Hematopoietic multipotent progenitor cell treated with erythropoietin and hydrocortisone succinate and interleukin-3 and kit ligand, for 6 days (in vitro differentiated cells): Measurements from ENCODE around the gene ZNF223.

Experiments used
- DNase-seq: peaks from one replicate; pipeline ENCODE4 v3.0.0-alpha.2; 2015

The ZNF223 gene

GRCh38 chr19:44051650-44052402 is at the start of gene ZNF223:
Gene ZNF223 (plus strand): TSS chr19:44052036. CDS start chr19:44055177, 3,141 bp downstream.
- peak; percentile 96 for DNase-seq

- DNase-seq: peak; percentile 24
These were observed 49.6 kb upstream of the ZNF223 start for GRCh38 chr19:44002212-44002565.

- peak; percentile 99 for DNase-seq
These were observed 49.0 kb upstream of the ZNF223 start, which contains the start of gene ZNF230 for GRCh38 chr19:44002566-44003460. Gene ZNF230 (plus strand): TSS chr19:44002957. CDS start chr19:44007079, 4,122 bp downstream.

GRCh38 chr19:44003461-44004009 is 48.3 kb upstream of the ZNF223 start:
- peak; percentile 54 for DNase-seq

- peak; percentile 61 for DNase-seq
These were observed 45.9 kb upstream of the ZNF223 start for GRCh38 chr19:44005973-44006372.

- DNase-seq: no peak
These were observed 44.4 kb upstream of the ZNF223 start for GRCh38 chr19:44007473-44007872.

- no peak for DNase-seq
These were observed 41.4 kb upstream of the ZNF223 start for GRCh38 chr19:44010468-44010867.

DNA sequence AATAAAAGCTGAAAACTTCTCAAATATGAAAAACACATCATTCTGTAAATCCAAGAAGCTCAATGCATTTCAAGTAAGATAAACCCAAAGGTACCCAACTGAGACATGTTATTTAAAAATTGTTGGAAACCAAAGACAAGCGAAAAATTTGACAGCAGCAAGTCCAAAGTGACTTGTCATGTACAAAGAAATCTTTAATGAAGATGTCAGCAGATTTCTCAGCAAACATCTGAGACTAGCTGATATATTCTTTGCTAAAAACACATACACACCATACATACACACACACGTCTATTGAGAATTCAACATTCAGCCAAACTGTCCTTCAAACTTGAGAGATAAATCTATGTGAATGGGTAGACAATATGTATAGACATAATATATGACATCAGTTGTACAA is 32.3 kb upstream of the ZNF223 start:
- DNase-seq: no peak

- DNase-seq: no peak
These were observed 30.6 kb upstream of the ZNF223 start for GRCh38 chr19:44021221-44021620.

- no peak for DNase-seq
These were observed 27.0 kb upstream of the ZNF223 start for GRCh38 chr19:44024900-44025216.

GRCh38 chr19:44025217-44025936 is 26.5 kb upstream of the ZNF223 start, which contains the start of gene ZNF222:
Gene ZNF222 (plus strand): TSS chr19:44025379. CDS start chr19:44025437, 58 bp downstream.
- DNase-seq: peak; percentile 96

DNA sequence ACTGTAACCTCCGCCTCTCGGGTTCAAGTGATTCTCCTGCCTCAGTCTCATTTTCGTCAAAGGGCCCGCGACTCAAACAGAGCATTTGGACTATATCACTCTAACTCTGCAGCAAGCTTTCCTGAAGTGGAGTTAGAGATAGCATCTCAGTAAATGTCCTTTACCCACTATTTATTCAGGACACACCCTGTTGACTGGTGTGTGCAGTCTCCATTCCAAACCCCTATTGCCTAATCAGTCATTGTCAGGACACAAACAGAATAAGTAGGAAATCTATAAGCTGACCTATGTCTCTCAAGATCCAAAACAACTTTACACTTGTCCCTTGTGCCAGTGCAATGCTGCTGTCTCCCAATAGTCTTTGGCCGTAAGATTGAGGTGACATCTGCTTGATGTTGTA is 25.2 kb upstream of the ZNF223 start:
- DNase-seq: no peak

- DNase-seq: no peak
These were observed 19.7 kb upstream of the ZNF223 start for GRCh38 chr19:44032001-44032610.

DNA sequence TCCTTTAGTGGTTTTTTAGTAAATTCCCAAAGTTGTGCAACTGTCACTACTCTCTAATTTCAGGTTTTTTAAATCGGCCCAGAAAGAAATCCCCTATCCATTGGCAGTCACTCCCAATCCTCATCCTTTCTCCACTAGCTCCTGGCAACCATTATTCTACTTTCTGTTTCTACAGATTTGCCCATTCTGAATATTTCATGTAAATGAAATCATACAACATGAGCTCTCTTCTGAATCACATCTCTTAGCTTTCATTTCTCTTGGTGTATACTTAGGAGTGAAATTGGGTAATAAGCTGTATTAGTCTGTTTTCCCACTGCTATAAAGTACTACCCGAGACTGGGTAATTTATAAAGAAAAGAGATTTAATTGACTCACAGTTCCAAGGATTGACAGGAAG is 9.7 kb upstream of the ZNF223 start:
- no peak for DNase-seq

DNA sequence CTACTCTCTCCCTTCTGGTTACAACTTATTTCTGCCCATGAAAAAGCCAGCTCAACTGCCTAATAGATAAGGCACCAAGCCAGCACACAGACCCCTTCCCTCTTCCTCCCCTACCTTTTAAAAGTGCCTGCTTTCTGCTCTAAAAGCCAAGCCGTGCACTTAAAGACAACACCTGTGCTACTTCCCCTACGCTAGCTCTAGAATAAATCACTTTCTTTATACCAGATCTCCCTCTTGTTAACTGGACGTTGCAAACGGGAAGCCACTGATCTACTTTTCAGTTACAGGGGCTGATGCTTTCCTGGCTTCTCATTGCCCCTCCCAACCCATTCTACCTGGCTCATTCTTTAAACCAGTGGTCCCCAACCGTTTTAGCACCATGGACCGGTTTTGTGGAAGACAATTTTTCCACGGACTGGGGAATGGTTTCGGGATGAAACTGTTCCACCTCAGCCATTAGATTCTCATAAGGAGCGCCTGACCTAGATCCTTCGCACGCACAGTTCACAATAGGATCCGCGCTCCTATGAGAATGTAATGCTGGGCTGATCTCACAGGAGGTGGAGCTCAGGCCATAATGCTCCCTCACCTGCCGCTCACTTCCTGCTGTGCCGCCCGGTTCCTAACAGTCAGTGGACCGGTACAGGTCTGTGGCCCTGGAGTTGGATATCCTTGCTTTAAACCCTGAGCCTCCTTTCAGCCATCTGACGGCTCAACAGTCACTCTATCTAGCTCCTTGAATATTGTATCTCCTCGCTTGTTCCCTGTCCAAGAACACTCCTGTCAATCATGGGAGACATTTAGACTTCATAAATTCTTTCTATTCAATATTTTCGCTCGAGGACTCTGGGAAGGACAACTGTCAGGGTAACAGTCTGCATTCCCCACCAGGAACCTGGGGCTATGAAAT is 841 bp upstream of the ZNF223 start:
- DNase-seq: peak; percentile 58

DNA sequence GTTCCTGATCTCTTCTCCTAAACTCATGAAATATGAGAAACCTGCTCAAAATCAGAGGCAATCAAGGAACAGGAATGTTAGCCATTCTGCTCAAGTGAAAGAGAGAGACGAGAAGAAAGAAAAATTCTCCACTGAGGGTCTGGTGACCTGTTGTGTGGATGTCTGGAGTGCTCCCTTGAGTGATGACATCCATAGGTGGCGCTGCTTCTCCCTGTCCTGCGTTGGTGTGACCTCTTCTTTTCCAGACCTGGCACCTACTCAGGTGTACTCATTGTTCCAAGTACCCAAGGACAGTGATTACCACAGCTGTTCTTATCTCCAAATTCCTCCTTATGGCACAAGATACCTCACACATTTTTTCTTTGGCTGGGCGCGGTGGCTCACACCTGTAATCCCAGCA is 4.0 kb downstream of the ZNF223 start:
- no peak for DNase-seq

- DNase-seq: no peak
These were observed 7.4 kb downstream of the ZNF223 start for GRCh38 chr19:44059229-44059628.

DNA sequence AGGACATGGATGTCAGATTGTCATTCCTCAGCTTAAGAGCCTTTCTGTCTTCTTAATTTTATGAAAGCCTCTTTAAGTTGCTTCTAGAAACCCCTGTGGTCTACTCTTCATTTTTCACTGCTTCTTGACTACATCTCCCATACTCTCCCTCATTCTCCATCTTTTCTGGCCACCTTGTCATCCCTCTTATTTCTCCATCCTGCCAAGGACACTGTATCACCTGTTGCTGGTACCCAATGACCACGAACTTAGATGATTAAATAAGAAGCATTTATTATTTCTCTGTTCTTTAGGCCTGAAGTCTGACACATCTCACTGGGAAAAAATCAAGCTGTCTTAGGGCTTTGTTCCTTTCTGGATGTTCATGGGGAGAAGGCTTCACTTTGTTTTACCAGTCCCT is 9.2 kb downstream of the ZNF223 start:
- DNase-seq: no peak

DNA sequence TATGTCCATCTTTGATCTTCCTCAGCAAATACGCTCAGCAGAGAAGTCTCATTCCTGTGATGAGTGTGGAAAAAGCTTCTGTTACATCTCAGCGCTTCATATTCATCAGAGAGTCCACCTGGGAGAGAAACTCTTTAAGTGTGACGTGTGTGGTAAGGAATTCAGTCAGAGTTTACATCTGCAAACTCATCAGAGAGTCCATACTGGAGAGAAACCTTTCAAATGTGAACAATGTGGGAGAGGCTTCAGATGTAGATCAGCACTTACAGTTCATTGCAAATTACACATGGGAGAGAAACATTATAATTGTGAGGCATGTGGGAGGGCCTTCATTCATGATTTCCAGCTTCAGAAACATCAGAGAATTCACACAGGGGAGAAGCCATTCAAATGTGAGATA is 14.5 kb downstream of the ZNF223 start:
- no peak for DNase-seq

DNA sequence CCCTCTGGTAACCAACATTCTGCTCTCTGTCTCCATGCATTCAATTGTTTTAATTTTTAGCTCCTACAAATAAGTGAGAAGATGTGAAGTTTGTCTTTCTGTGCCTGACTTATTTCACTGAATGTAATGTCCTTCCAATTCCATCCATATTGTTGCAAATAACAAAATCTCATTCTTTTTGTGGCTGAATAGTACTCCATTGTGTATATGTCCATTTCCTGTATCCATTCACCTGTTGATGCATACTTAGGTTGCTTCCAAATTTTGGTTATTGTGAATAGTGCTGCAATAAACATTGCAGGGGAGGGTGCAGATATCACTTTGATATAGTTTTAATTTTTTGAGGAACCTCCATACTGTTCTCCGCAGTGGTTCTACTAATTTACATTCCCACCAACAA is 17.6 kb downstream of the ZNF223 start:
- DNase-seq: no peak

DNA sequence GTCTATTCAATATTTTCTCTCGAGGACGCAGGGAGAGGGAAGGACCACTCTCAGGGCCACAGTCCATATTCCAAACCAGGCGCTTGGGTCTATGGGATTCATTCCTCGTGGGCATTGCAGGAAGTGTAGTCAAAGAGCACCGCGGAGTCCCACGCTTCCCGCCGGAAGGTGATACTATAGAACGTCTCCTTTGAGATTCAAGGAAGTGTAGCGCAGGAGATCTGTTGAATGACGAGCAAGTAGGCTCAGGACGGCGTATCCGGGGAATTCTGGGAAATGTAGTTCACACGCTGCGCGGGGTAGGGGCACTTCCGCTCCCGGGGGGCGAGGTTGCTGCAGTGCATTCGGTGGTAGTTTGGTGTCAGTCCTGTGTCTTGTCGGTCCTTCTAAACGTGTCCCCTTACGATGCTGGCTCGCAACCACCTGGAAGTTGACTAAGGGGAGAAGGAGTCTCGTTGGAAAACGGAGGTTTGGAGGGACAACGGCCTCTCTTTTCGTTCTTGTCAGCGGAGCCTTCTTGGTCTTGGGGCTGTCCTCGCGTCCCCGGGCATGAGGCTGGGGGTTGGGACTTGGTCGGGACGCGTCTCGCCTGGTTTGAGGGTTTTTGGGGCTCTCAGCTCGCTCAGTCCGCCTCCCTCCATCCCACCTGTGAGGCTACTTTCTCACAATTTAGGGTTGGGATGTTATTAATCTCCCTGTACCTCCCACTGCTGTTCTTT is 20.1 kb downstream of the ZNF223 start, which contains the start of gene ZNF284:
Gene ZNF284, plus strand, starts transcription at position 336 of the 719 bp plus-strand sequence. CDS start 4,231 bp downstream, outside the sequence.
- DNase-seq: peak; percentile 96
